Muscle of arm (tissue), 14 donors: ENCODE data around the gene SOX3. TPM values are rescaled to one million over a fixed set of nuclear protein-coding genes. Genes with fewer than 3 reads are reported as not detected.

ENCODE experiments used
- DNase-seq: peaks from one replicate; pipeline ENCODE4 v3.0.0-alpha.2; 2013
- long read RNA-seq, 11 donors: transcript quantifications; one replicate each; lab custom pipeline, GENCODE V29; 2026
- polyA plus RNA-seq, 12 donors: library from polyadenylated mRNA; unstranded; fragments of 120-200 nt; gene quantifications; one replicate each; pipeline ENCODE4 v1.2.1, GENCODE V29; 2013; ENCODE audit not compliant: insufficient read length in 12 of 12

The SOX3 gene
- polyA plus RNA-seq: under 1 TPM in 4 of 12 donors, not detected in 8; 0.10 to 0.18 (median 0.15) TPM
- long read RNA-seq, donor 1: 0 reads
- long read RNA-seq, donor 2: 0 reads
- long read RNA-seq, donor 3: 0 reads
- long read RNA-seq, donor 4: 0 reads
- long read RNA-seq, donor 5: 0 reads
- long read RNA-seq, donor 6: 0 reads
- long read RNA-seq, donor 7: 0 reads
- long read RNA-seq, donor 8: 0 reads
- long read RNA-seq, donor 9: 0 reads
- long read RNA-seq, donor 10, partial matches to known transcripts: 0 of 1 reads
- long read RNA-seq, donor 10, other reads (novel, unspliced or antisense): 0 of 1 reads
- long read RNA-seq, donor 11: 0 reads

DNA sequence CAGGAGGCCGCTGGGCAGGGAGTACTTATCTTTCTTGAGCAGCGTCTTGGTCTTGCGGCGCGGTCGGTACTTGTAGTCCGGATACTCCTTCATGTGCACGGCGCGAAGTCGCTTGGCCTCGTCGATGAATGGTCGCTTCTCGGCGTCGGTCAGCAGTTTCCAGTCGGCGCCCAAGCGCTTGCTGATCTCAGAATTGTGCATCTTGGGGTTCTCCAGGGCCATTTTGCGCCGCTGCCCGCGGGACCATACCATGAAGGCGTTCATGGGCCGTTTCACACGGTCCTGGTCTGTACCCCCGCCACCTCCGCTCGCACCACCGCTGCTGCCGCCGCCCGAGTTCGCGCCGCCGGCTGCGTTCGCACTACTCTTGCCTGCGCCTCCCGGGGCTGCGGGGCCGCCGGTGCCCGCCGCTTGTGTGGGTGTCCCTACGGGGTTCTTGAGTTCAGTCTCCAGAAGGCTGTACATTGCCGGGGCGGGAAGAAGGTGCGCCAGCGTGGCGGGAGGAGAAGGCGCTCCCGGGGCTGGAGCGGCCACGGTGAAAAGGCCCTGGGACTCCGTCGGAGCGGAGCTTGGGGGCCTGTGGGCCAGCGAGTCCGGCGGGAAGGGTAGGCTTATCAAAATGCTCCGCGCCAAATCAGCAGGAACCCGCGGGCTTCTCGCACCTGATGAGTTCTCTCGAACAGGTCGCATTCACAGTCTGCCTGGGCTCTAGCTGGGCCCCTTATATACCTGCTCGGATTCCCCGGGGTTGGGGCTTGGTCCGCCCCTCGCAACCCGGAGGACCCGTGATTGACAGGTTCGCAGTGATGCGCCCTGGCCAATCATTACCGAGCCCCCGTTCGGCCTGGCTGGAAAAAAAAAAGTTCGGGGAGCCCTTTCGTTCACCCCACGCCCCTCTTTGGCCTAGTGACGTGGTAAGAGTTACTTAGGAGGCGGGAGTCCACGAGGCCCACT, at the start of gene SOX3:
TSS of gene SOX3 (minus strand) at position 699 of the 954 bp plus-strand sequence. CDS start at position 690, 9 bp downstream.
- DNase-seq: no peak

DNA sequence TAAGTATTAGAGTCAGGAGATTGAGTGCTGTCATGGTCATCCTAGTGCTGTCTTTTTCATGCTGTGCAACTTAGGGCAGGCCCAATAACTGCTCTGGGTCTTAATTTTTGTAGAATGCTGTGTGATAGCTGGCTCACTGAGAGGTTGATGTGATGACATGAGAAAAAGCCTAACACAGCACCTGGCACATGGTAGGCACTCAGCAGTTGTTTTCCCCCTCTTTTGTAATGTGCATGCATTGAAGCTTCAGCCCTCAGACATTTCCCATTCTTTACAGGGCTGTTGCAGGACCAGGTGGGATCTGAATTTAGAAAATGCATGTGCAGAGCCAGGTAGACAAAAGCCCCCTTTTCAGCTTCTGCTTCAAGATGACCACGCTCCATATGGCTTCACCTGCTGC, 44.1 kb upstream of the SOX3 start:
- no peak for DNase-seq

DNA sequence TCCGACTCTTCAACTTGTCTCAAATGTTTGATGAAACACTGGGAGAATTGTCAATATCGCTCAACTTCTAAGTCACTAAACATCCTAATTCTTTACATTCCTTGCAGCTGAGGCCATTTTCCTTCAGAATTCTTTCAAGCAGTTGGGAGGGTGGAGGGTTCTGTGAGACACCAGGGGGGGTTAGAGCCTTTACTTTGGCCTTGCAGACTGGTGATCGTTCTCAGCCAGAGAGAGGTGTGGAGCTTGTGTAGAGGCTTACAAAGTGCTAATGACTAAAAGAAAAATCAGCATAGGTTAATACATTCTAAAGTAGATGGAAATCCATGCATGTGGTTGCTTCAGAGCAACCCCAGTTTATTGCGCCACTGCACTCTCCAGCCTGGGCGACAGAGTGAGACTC, 21.3 kb upstream of the SOX3 start:
- DNase-seq: no peak

DNA sequence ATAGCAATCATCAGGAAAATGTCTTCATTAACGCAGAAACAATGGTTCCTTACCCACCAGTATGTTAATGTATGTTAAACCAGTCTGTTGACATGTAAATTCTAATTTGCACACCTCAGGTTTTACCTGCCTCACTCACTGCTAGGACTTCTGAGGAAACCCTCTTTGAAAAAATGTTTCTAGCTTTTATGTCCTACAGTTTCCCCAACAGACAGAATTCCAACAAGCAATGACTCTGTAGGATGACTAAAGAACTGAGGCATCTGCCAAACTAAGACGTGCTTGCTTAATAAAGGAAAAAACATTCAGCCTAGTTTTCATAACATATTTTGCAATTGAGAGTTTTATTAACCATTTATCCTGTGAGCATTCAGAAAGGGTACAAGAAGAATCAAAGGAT, 20.6 kb upstream of the SOX3 start:
- DNase-seq: no peak

DNA sequence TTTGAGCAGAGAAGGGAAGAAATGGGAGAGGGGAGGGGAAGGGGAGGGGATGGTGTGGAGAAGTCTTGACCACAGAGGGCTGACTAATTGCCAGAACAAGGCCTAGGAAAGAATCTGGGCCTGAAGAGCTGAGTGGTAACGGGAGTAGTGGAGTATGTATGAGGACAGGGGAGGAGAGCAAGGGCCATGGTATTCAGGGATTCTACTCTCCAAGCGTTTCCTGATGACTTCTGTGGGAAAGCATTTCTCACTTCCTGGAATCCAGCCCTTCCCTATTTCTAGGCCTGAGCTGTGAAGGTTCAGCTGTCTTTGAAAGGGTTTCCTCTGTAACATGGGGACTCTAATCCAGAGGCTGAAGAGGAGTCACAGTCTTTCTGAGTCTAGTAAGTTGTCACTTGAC, 19.7 kb upstream of the SOX3 start:
- no peak for DNase-seq

DNA sequence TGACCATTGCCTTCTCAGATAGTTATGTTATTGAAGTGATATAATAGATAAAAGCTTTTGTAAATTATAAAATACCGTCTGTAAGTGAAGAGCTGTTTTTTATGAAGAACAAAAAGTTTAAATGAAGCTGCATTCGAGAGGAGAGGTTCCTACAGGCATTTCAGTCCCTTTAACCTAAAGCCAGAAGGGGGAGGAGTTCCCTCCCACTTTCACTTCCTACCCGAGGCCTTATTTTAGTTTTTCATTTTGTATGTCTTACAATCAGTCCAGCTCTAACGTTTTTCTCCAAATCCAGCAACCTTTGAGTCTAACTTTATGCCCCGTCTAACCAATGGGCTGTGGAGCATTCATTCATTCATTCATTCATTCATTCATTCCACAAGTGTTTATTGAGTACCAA, 16.5 kb upstream of the SOX3 start:
- no peak for DNase-seq

DNA sequence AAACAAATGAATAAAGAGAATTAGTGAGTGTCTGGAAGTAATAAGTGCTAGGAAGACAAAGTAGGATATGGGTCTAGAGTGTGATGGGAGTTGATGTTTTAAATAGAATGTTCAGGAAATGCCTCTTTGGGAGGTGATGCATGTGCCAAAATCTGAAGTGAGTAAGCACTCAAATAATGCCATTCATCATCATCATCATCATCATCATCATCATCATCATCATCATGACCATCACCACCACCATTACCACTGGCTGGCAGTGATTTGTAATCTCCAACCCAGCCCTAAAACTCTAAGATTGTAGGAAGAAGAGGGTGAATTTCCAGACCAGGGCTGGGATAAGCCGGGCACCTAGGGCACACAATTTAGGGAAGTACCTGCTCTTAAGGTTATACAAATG, 9.7 kb upstream of the SOX3 start:
- DNase-seq: no peak

DNA sequence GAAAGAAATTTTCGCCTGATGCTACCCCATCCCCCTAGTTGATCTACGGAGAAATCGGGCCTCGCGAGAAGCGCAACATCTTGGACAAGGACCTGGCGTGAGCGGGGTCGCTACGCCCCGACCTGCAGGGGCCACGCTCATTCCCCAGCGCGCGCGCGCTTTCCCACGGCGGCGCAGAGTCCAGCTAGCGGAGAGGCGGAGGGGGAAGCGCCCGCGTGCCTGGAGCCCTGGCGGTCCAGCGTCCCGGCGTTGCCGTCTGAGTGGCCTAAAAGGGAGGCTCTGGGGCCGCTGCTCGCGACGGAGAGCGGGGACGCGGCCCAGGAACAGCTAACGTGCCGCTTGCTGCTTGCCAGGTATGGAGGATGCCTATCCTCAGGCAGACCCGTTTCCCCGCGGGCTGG, 6.0 kb upstream of the SOX3 start:
- no peak for DNase-seq

DNA sequence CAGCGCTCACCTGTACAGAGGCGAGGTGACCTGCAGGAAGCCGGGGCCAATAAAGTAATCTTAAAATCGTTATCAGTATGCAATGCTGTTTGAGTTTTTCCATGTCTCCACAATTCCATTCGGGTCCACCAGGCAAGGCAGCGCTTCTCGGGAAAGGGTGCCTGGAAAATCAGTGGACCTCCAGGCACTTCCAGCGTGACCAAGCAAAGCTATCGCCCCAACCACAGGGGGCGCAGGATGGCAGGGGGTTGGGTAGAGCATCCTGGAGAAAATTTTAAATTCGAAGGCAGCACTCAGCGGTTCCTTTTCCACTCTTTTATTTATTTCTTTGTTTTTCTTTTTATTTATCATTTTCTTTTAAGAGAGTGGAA, 5.4 kb upstream of the SOX3 start:
- DNase-seq: no peak

DNA sequence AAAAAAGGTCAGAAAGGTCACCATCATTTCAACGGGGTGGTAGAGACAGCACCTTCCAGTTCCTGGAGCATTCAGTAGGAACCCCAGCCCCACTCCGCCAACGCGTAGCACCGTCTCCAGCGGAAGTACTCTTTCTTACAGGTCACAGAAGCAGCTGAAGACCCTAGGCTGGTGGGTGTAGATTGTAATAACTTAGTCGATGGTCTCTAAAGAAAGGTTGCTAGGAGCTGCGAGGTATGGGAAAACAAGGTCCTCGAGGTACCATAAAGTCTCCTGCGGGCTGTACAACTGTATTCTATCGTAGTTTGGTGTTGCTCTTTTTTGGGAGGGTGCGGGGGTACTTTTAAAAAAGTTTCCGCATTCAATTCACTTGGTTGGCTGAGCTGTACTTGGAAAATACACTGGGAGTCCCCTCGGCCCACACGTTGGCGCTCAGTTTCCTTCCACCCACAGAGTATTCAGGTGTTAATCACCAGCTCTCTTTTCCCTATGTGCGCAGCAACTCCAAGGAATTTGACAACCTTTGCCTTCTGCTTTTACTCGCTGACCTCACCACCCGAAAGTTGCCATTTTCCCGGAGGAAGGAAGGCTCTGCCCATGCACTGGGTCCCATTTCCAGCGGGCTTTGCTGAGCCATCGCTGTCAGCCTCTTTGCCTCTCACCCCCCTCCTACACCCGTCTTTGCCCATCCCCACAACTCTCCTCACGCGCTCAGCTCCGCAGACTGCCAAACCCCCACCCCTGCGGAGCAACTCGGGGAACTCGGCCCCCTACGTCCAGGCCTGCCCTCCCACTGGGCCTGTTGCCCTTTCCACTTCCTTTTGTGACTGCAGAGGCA, 4.8 kb upstream of the SOX3 start:
- DNase-seq: no peak

DNA sequence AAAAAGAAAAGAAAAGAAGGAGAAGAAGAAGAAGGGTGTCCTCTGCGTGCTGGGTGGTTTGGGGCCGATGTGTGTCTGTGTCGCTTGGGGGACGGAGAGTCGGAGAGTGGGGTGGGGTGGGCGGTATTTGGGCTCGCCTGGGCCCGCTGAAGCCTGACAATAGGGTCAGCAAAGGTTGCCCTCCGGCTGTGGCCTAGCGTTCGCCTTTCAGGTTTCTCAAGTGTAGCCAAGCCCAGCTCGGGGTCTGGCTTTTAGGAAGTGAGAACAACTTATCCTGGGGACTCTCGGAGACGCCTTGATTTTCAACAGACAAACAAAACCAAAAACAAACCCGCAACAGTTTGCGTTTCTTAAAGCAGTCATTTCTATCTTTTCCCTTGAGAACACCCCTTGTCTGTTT, 4.1 kb upstream of the SOX3 start:
- DNase-seq: no peak

DNA sequence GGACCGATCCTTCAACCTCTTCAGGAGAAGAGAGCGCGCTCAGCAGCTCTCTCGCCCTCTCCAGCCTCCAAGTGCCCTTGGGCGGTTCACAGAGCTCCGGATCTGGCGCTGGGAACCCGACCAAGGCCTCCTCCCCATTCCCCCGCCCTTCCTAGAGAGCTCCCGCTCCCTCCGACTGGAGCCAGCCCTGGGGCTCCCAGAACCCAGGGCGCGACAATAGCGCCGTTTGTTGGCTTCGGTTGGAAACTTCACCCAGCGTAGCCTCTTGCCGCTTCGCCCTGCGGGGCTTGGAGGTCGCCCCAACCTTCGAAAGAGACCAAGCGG, 3.1 kb upstream of the SOX3 start:
- DNase-seq: no peak

DNA sequence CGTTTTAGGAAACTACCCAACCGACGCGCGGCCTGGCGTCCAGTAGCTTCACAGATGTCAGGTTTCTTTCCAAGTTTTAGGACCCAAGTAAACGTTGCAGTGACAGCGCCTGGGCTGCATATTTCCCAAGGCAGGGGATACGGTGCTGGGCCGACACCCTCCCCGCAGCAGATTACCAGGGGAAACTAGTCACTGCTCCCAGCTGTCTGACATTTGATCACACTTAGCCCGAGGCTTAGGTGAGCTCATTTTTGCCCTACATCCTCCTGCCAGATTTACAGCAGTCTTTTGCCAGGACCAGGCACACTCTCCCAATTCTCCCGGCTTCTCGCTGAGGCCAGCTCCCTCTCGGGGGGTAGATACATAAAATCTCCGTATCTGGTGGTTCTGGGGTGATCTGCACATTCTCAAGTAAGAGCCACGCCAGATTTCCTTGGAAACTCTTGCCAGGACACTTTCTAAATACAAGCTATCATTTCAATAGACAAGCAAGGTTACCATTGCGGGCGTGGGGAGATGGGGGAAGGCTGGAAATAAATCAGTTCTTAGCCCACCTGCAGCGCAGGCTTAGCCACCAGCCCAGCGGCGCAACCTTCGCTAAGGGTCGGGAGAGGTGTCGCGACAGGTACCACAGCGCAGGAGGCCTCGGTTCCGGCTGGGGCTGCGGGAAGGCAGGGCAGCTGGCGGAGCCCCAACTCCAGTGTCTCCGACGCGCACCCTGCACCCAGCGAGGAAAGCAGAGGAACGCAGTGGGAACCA, 2.5 kb upstream of the SOX3 start:
- DNase-seq: no peak

DNA sequence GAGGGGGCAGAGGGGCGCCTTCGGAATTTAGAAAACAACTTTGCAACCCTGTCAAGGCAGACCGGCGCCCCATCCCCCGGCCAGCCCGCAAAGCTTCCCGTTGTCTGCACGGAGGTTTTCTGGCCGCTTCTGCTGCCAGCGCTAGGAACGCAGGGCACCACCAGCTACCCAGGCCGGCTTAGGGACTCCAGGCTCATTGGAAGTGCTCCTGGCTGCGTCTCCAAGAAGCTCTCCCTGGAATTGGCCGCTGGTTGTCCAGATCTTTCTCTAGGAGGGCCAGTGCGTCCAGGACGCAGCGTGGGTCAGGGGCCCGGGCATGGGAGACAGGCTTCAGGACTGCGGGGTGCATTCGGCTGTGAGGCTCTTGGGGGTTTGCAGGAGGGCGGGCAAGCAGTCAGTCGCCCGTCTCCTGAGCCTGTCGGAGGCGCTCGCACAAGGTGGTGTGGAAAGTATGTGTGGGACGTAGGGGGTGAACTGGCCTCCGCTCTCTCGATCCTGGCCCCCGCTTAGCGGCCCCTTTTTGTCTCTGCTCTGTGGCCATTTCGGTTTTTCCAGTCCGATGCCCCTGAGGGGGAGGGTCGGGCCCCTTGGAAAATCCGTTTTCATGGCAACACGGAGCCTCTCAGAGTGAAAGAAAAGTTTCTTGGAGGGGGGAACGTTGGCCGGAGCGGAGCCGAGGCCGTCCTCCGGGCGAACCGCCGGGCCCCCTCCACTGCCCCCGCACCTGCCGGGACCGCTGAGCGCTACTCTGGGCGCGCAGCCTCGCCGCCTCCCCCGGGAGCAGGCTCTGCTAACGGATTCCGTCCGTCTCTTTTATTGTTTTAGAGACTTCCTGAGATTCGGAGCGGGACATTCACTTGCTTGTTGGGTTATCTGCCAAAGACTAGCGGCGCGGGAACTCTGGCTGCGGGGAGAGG, 810 bp upstream of the SOX3 start:
- no peak for DNase-seq

DNA sequence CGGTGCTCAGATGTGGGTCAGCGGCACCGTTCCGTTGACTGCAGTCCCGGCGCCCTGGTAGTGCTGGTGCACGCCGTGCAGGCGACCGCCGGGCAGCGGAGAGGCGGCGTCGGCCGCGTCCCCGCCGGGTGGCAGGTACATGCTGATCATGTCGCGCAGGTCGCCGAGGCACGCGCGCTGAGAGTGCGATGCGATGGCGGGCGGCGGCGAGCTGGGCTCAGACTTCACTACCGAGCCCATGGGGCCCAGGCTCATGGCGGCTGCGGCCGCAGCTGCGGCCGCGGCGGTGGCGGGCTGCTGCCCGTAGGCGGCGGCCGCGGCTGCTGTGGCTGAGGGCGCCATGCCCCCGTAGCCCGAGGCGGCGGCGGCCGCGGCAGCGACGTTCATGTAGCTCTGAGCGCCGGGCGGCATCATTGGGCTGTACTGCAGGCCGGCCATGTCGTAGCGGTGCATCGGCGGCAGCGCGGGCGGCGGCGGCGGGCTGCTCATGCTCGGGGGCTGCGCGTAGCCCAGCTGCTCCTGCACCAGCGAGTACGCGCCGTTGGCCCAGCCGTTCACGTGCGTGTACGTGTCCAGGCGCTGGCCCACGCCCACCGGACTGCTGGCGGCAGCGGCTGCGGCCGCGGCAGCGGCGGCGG, 1.0 kb downstream of the SOX3 start:
- DNase-seq: no peak

DNA sequence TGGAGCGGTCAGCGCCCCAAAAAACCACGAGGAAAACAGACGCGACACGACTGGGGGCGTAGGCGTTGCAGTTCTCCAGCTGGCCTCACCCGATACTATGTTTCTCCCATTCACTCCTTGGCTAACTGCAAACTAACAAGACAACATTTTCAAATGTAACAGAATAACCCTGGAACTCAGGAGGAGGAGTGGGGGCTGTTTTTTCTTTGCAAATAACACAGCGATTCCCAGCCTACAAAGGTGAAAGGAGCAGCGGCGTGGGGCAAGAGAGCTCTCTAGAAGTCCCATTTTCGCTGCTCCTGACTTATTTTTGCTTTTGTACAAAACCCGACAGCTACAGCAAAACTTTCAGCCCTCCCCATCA, 1.6 kb downstream of the SOX3 start:
- no peak for DNase-seq

DNA sequence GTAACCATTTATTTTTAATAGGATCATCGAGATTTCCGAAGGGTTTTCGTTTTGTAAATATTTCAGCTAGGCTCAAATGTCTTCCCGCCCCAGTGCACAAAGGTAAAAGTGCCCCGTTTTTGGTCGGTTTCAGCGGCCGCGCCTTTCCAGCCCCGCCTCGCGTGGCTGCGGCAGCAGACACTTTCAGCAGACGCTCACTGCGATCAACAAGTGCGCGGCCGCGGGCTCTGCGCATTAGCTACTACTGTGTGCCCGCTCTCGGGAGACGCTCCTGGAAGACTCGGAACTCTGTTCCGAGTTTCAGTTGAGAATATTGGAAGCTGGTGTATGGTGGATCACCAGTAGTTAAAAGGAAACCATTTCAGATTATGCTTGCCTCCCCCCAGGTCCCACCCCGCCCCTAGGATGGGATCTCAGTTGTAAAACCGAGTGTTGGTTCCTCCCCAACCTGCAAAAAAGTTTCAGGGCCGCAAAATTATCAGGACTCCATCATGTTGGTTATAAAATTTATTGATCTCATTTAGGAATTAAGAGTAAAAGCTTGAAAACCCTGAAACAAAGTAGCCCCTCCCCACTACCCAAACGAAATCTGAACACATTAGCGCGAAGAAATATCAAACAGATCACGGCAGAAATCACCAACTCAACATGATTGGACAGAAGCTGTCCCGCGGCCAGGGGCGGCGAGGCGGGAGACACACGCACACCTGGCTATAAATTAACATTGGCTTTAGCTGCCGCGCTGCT, 2.2 kb downstream of the SOX3 start:
- DNase-seq: no peak

DNA sequence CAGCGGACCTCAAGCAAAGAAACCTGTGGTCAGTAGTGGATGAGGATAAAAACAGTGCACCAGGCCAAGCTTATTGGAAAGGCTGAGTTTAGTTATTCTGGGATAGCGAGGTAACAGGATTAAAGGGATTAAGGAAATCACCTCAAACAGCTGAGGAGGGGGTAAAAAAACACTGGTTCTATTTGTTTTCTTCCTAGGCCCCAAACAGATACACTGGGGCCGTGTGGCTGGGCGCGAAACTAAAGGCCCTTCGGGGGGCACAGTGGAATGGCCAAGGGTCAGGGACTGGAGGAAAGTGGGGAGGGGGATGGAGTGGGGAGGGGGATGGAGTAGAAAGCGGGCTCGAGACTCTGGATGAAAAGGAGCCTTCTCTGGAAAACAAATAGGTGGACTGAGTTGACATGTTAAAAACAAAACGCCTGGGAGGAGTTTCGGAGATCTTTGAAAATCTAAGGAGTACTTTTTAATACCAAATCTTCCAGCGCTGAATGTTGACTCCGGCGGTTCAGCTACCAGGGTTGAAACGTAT, 2.9 kb downstream of the SOX3 start:
- no peak for DNase-seq

DNA sequence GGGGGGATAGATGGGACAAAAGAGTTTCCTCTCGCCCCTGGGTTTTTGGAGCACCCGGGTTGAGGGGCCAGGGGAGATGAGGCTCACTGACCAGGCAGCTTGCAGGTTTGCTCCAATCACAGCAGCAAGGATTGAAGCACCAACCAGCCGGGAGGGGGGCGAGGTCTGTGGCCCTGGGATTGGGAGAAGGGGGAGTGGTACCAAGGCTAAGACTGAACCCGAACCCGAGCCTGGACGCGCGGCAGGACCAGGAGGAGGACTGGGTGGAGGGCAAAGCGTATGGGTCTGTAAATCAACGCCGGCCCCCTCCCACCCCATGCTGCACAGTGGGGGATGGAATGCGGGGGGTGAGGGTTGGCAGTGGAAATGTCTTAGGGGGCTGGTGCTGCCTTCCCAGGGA, 3.5 kb downstream of the SOX3 start:
- no peak for DNase-seq
